SU-DHL-6 (cell line): ENCODE results near the gene MAP3K4.

ENCODE experiments used
- CTCF ChIP-seq: fragments of 200-600 bp; sonication (generic); IDR thresholded peaks from one replicate; pipeline ENCODE4 v1.5.1; 2017; ENCODE audit warnings: antibody characterized with exemption, mild to moderate bottlenecking, low read length, moderate library complexity; ENCODE audit not compliant: insufficient read depth, poor library complexity, severe bottlenecking
- EZH2phosphoT487 ChIP-seq: fragments of 200-600 bp; sonication (generic), shearing (Covaris generic); conservative IDR thresholded peaks from 2 replicates; pipeline ENCODE4 v1.6.1; 2018; ENCODE audit warnings: mild to moderate bottlenecking, antibody characterized with exemption, low read length, moderate library complexity, mixed read lengths

GRCh38 chr6:161141173-161141572 is 149.6 kb downstream of the MAP3K4 start:
- no peak for TF ChIP-seq CTCF
- no peak for TF ChIP-seq EZH2phosphoT487
